GM19467 (cell line): Measurements from ENCODE around the gene ALG6.
"Not testable (repeated sequence)": the region's sequence is repeated elsewhere in the genome, so short reads cannot be mapped to it uniquely, and the experiment has no call there.

Experiments used
- ATAC-seq: cut with Tn5 transposase; IDR thresholded peaks from one replicate; pipeline ENCODE4 v1.9.1; 2021; ENCODE audit warnings: mild to moderate bottlenecking, moderate library complexity; ENCODE audit not compliant: unreplicated experiment

The ALG6 gene

DNA sequence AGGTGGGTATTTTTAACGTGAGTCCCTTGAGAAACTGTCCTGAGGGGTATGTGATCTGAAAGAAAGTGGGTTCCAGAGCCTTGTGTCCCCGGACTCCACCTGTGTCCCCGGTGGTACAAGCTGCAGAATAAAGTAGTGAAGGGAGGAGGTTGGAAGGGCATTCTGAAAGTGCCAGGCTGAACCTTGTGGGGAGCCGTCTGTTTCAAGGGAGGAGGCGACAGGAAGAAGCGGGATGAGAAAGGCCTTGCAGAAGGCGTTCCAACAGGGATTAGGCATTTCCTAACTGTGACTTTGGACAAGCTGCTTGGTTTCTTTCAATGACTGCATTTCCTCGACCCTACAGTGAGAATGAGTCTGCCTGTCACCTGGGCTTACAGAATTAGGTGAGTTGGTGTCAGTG lies 39.3 kb upstream of the ALG6 start:
- ATAC-seq: no peak

DNA sequence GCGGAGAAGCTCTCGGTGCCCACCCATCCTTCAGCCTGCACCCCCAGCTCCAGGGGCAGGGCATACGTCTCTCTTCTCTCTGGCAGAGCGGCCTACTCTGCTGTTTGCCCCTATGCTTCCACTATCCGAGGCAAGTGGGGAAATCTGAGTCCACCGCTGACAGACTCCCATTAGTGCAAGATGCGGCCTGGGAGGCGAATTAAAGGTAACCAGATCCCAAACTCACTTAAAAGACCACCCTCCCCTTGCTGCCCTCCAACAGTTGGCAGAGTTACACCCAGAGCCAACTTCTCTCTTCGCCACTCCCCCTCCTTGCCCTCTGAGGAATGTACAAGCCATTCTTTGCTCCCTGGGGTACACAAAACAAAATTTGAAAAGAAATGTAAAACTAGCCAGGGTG lies 38.6 kb upstream of the ALG6 start:
- no peak for ATAC-seq

DNA sequence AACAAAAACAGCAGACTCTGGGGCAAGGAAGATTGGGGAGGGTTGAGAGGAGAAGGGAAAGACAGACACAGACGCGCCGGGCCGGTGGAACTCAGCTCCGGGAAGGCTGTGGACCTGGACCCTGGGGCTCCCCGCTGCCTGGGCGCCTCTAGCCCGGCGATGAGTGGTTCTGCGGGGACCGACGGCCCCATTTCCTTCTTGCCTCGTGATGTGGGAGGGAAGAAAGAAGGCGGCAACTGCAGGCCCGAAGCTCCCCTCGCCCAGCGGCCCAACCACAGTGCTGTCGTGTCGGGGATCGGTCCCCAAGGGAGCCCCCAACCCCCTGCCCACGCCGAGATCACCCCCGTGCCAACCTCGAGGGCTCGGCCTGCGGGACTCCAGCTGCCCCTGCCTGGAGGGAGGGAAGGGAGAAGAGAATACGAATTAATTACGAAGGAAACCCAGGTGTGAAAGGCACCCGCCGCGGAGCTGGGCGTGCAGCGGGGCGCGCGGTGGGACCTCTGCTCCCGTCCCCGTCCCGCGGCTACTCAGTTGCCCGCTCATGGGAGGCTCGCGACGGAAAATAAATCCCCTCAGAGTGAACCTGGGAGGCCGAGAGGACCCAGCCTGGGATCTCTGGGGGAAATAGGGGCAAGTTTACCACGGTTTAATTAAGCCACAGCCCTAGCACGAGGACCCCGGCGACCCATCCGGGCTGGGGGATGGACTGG lies 37.7 kb upstream of the ALG6 start:
- ATAC-seq: no peak

DNA sequence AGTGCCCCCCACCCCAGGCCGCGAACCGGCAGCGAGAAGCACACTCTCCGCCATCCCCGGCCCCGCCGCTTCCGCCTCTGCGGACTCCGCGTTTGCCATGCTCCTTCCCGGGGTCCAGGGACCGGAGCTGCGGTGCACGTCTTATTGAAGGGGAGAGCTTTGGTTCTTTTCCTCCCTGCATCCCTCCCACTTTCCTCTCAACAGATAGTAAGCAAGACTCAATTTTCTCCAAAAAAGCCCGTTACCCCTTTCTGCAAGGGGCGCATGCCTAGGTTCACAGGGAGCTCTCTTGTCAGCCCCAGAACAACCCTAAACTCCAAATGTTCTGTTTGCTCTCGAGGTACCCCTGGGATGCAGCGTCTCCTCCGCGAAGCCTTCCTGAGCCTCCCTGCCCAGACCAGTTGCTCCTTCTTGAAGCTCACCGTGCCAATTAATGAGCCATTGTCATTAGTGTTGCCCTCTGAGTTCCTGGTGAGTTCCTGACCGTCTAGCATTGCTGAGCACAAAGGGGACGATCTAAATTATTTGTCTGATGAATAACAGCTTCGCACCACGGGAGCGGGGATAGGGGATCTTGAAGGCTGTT lies 37.0 kb upstream of the ALG6 start:
- no peak for ATAC-seq

DNA sequence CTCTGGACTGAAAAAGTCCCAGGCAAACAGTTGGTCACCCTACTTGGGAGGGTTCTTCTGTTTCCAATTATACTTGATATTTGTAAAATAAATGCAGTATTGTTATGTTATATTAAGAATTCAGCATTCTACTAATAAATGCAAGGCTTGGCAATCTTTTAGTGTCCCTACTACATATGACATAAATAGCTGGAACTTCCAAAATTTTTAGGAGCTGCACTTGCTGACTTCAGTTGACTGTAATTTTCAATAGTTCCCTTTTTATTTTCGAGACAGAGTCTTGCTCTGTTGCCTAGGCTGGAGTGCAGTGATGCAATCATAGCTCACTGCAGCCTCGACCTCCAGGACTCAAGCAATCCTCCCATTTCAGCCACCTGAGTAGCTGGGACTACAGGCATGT lies 25.0 kb upstream of the ALG6 start:
- ATAC-seq: no peak

DNA sequence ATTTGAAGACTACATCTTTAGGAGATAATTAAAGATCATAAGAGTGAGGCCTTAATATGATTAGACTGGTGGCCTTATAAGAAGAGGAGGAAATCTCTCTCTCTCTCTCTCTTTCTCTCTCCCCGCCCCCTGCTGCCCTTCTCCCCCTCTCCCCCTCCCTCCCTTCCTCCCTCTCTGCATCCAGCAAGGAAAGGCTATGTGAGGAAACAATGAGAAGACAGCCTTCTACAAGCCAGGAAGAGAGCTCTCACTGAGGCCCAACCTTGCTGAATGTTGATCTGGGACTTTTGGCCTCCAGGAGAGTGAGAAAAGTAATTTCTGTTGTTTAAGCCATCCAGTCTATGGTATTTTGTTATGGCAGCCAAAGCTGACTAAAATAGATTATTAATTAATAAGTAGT lies 23.5 kb upstream of the ALG6 start:
- no peak for ATAC-seq

DNA sequence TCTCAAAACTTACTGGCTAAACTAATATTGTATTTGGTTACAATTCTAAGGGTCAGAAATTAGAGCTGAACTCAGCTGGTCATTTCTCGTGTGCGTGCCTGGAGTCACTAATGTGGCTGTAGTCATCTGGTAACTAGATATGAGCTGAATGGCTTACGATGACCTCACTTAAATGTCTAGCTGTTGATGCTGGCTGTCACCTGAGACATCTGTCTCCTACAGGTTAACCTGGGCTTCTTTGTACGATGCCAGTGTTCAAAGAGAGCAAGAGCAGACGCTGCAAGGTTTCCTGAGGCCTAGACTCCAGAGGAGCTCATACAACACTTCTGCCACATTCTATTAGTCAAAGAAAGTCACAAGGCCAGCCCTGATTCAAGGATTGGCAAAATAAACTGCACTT lies 17.1 kb upstream of the ALG6 start:
- no peak for ATAC-seq

DNA sequence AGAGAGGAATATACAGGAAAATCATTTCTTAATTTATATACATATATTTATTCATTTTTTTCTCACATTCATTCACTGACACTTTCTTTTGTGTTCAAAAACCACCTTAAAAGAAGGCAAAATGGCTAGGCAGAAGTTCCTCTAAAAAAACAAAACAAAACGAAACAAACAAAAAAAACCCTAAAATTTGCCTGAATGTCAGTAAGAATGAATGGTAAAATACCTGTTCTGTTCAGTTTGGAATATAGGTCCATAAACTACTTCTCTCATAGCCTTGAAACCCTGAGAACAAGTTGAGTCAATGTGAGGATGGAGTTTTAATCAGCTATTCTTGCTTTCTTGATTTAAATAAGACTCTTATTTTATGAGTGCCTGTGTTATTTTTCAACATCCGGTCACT lies 14.7 kb upstream of the ALG6 start:
- no peak for ATAC-seq

DNA sequence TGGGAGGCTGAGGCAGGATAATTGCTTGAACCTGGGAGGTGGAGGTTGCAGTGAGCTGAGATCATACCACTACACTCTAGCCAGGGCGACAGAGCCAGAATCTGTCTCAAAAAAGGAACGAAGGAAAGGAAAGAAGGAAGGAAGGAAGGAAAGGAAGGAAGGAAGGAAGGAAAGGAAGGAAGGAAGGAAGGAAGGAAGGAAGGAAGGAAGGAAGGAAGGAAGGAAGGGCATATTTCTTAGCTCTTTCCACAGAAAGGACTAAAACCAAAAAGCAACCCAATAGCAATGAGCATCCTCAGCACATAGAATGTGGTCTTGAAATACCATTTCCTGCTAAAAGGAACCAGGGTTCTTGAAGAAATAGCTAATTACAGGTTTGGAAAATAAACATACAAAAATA lies 11.2 kb upstream of the ALG6 start:
- ATAC-seq: not testable (repeated sequence)

DNA sequence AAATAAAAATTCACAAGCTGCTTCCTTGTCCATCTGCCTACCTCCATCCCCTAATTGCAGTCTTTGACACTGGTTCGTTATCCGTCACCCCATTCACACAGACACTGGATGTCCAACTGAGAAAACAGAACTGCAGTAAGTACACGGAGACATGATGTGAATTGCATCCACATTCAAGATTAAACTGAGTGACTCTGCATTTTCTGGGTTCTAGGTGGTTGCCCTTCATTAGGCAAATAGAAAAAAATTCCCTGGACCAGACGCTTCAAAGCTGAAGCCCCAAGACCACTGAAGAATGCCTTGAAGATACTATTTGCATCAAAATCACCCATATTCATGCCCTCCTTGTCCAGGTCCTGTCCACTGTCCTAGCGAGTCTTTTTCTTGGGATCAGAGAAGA lies 7.9 kb upstream of the ALG6 start:
- ATAC-seq: no peak

DNA sequence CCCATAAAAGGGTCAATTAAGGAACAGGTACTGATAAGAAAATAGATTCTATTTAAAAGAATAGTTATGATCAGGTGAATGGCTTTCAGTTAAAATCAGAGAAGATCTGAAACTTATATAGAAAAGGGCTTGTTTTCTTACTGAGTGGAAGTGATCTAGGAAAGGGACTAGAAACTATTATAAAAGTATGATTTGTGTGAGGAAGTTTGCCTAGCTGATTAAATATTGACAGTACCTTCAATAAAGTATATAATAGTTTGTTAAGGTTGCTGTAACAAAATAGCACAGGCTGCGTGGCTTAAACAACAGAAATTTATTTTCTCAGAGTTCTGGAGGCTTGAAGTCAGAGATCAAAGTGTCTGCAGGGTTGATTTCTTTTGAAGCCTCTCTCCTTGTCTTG lies 5.4 kb upstream of the ALG6 start:
- no peak for ATAC-seq

DNA sequence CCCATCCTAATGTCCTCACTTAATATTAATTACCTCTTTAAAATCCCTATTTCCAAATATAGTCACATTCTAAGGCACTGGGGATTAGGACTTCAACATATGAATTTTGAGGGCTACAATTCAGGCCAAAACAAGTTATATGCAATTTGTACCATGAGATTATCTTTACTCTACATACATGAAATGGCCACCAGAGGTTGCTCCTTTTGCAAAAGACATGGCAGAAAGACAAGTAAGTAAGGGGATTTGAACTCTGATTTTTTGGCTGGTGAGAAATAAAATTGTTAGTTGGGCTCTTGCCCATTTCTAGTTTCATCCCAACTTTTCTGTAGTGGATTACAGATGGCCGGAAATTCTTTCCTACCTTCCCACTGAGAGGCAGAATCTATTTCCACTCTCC lies 4.8 kb upstream of the ALG6 start:
- ATAC-seq: no peak

DNA sequence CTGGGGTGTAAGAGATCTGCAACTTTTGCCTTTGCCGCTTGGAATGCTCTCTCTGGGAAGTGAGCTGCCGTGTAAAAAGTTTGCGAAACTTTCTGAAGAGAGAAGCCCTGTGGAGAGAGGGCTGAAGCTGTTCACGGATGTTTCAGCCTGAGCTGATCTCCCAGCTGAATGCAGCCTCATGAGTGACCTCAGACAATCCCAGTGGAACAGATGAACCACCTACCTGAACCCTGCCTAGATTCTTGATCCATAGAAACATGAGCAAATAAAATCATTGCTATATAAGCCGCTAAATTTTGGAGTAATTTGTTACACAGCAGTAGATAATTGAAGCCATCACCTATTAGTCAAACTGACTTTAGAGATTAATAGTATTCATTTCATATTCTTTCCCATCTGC lies 4.4 kb upstream of the ALG6 start:
- ATAC-seq: no peak

DNA sequence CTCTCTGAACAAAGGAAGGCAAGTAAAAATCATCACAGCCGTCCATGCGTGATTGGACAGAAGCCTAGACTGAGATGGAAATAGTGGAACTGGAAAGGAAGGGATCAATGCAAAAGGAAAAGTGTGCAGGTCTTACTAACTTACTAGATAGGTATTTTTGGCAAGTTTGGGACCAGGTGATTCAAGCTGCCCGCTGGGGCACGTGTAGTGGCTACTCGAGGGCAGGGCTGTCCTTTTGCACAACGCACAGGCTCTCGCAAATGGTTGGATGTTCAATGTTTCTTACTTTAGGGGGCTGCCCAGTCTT lies 566 bp upstream of the ALG6 start:
- no peak for ATAC-seq

DNA sequence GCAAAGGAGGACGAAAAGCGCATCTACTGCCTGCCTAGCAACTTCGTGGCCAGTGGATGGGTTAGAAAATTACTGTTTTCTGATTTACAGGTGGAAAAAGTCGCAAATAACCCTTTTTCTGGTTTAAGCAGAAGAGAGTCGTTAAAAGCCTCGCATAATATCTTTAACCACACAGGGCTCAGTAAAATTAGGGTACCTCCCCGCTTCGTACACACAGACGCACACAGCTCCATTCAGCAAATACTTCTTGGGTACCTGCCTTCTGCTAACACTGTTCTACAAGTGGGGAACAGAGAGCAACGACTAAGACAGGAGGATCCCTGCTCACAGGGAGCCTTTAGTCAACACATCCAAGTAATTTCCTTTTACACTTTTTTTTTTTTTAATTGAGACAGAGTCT lies 704 bp downstream of the ALG6 start:
- no peak for ATAC-seq

DNA sequence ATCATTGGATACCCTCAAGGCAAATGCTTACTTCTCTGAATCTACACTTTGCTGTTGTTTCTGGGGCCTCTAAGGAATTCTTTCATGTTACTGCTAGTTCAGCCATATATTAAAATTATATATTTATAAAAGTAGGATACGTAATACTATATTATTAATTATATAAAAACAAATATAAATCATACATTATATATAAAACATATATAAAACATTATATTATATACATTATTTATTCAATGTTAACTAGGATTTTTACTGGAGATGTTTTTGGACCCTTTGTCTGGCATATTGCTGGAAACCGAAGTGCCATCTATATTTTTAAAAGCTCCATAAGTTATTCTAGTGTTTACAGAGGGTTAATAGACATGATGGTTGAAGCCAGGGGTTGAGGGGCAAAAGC lies 12.2 kb downstream of the ALG6 start:
- ATAC-seq: no peak

DNA sequence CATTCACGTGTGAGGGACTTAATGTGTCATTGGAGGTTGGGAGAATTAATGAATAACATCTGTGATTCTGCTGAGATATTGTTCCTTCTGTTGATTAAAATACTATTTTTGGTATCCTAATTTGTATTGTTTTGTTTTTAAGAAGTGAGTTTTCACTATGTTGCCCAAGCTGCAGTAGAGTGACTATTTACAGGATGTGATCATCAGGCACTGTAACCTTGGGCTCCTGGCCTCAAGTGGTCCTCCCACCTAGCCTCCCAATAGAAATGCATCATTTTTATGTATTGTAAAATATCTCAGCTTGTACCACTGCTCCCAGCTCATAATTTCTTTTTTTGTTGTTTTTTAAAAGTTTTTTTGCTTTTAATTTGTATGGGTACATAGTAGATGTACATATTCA lies 14.3 kb downstream of the ALG6 start:
- no peak for ATAC-seq

DNA sequence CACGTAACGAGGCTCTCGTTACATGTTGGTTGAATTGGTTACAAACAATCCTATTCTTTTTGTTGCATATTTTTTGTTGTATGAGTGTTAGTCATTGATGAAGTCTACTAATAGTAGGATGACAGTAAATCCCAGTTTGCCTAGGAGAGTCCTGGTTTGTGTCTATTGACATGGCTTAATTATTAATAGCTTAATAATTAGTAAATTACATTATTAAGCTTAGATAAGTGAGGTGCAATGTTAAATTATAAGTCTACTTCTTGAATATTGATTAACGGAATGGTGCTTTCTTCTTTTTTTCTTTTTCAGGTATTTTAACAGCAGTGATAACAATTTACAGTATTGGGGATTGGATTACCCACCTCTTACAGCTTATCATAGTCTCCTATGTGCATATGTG lies 34.5 kb downstream of the ALG6 start:
- no peak for ATAC-seq

DNA sequence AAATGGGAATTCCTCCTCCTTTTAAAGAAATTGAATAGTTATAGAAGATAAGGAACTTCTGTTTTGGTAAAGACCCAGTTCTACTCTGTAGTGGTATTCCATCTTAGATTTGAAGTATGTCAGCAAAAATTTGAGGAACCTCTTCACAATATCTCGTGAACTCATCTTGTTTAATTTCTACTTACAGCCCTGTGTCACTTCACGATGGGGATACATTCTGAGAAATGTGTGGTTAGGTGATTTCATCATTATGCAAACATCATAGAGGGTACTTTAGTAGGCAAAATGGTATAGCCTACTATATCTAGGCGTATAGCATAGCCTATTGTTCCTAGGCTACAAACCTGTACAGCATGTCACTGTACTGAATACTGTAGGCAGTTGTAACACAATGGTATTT lies 36.0 kb downstream of the ALG6 start:
- no peak for ATAC-seq

DNA sequence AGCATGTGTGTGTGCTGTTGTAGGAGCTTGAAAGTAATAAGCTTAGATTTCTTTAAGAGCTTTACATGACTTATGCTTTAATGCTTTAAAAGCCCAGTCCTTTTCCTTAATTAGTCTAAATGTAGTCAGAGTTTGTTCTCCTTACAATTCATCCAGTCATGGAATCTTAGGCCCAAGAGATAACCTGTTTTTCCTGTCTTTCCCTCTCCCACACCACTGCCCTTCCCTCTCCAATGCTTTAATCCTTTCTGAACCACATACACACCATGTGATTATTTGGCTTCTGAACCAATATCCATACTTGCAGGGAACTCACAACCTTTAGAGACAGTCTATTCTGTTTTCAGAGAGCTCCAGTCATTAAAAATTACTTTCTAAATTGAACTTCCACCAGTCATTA lies 37.6 kb downstream of the ALG6 start:
- no peak for ATAC-seq

DNA sequence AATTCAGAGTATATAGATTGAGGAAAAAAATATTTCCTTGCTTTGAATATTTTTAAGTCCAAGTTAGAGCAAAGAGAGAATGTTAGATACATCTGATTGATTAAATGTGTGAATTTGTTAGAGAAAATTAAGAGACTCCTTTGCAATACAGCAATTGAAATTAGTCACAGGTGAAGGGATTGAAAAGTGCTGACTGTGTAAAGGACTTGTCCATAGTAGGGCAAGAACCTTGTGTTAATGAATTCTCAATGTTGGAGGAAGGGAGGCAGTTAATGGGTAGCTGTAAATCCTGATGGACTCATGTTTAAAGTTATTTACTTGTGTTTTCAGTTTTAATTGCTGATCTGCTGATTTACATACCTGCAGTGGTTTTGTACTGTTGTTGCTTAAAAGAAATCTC lies 38.6 kb downstream of the ALG6 start:
- no peak for ATAC-seq

DNA sequence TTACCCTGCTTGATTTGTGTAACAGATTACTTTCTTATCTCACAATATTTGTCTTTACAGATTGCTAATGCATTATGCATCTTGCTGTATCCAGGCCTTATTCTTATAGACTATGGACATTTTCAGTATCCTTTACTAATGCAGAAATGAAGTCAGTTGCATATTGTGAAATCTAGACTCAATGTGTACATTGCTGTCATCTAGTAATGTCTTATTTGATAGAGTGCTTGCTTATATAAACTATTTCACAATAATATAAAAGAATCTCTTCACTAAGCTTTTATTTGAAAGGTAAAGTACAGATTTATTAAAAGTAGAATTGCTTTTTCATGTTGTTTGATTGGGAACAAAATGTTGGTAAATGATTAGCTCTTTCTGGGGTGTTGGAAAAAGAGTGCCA lies 39.6 kb downstream of the ALG6 start:
- no peak for ATAC-seq

DNA sequence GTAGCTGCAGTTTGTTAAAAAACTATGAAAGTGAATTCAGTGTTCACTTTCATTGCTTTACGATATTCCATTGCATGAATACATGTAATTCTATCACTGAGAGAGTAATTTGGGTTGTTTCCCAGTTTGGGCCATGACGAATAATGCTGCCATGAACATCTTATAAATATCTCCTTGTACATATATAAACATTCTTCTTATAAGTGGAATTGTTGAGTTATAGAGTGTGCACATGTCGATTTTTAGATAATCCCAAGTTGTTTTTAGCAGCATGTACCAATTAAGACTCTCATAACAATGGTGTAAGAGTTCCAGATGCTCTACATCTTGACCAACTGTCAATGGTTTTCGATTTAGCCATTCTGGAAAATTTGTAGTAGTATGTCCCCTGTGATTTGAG lies 40.9 kb downstream of the ALG6 start:
- no peak for ATAC-seq
